ENCODE measurements around the gene MT1F.
"Not testable (repeated sequence)": the region's sequence is repeated elsewhere in the genome, so short reads cannot be mapped to it uniquely, and the experiment has no call there.

The MT1F gene

DNA sequence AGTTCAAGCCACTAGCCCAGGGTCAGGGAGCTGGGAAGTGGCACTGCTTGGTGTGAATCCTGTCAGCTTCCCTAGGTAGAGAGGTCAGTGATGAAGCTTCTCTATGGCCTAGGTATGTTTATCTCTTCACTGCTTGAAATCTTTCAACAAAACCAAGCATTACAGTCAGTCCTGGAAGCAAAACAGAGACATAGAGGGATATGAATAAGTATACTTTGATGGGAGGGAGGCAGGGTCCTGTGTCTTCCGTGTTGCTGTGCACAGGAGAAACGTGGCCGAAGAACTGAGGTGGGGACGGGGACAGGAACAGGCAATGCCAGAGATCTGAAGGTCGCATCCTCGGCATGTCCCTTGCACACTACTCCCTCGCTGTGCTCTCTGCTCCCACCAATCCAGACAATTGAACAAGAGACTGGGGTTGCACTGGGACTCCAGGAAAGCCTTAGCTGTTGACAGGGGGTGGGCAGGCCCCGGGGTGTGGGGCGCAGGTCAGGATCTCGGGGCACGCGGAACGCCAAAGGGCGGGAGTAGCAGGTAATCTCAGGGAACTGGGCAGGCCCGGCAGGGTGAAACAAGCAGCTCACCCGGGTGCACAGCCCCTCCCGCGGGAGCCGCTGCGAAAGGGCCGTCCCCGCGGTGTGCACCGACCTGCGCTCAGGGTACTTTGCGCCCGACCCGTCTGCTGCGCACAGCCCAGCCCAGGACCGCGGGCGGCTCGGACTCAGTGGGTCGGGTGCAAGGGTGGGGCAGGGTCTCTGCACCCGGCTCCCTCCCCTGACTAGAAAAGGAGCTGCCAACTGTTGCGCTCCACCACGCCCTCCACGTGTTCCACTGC is 11.5 kb downstream of the MT1F start, which contains the start of gene MT1H:
TSS of gene MT1H (plus strand) at position 810 of the 835 bp plus-strand sequence. CDS start 71 bp downstream, outside the sequence.
- TF ChIP-seq TAF1 (IDR thresholded peaks at IDR 0.05; ENCODE audit: borderline replicate concordance, low read depth, low read length) = no peak
- TF ChIP-seq POLR2A (IDR thresholded peaks at IDR 0.05; ENCODE audit: low read depth, low read length) = no peak
- TF ChIP-seq POLR2AphosphoS5 (IDR thresholded peaks at IDR 0.05; ENCODE audit: low read depth, low read length) = no peak
- FAIRE-seq (no peak), DNase-seq (ENCODE audit: insufficient read length) (no peak)

- FAIRE-seq (no peak), DNase-seq (ENCODE audit: insufficient read length) (no peak)
- TF ChIP-seq POLR2A (IDR thresholded peaks at IDR 0.05; ENCODE audit: low read depth, low read length) = no peak
- no peak for TF ChIP-seq POLR2AphosphoS5 (IDR thresholded peaks at IDR 0.05; ENCODE audit: low read depth, low read length)
Measured at GRCh38 chr16:56669840-56670619, 12.3 kb downstream of the MT1F start.

DNA sequence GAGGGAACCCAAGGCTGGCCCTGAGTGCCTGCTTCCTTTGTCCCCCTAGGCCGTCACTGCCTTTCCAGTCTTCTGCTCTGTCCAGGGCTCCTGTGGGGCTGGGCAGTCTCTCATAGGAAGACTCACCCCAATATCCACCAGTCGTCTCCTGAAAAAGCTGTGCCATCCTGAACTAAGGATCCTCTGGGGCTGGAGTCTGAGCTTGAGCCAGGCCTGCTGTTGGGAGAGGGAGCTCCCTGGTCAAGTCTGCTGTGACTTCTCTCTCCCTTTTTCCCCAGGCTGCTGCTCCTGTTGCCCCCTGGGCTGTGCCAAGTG is 12.8 kb downstream of the MT1F start:
- FAIRE-seq (no peak), DNase-seq (ENCODE audit: insufficient read length) (no peak)
- TF ChIP-seq POLR2A (IDR thresholded peaks at IDR 0.05; ENCODE audit: low read depth, low read length) (no peak), TAF1 (IDR thresholded peaks at IDR 0.05; ENCODE audit: borderline replicate concordance, low read depth, low read length) (no peak), POLR2AphosphoS5 (IDR thresholded peaks at IDR 0.05; ENCODE audit: low read depth, low read length) (no peak)

DNA sequence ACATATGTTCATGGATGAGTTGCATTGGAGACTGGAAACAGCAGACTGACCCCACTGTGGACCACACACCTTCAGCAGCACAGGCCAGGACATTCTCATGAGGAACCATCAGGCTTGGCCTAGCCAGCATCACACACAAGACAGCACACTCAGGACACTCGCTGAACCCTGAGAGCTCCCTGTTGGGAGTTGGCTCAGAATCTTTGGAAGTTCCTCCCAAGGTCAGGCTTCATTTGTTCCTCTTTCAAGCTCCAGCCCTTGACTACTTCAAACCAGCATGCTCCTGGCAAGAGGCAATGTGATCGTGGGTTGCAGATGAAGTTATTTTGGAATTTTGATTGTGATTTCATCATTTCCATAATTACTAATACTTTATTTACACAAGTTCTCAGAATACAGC is 13.9 kb downstream of the MT1F start:
- DNase-seq (ENCODE audit: insufficient read length); FAIRE-seq: not testable (repeated sequence)

DNA sequence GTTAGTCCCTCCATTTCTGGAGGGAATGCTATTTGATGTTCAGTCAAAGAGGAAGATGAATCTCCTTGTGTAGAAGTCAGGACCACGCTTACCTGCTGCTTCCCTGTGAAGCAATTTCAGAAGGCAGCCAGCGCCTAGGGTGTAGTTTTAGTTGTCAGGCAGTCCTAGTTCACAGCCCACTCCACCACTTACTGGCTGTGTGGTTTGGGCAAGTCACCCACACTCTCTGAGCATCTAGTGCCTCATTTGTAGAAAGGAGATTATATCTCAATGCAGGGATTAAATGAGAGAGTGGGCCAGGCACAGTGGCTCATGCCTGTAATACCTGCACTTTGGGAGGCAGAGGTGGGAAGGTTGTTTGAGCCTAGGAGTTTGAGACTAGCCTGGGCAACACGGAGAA is 14.4 kb downstream of the MT1F start:
- FAIRE-seq; DNase-seq (ENCODE audit: insufficient read length): not testable (repeated sequence)

- DNase-seq (ENCODE audit: insufficient read length) = no peak
- TF ChIP-seq POLR2A (IDR thresholded peaks at IDR 0.05; ENCODE audit: low read depth, low read length) (no peak), POLR2AphosphoS5 (IDR thresholded peaks at IDR 0.05; ENCODE audit: low read depth, low read length) (no peak), TAF1 (IDR thresholded peaks at IDR 0.05; ENCODE audit: borderline replicate concordance, low read depth, low read length) (no peak)
- no peak for FAIRE-seq
Measured at GRCh38 chr16:56672761-56673536, 15.2 kb downstream of the MT1F start.

GRCh38 chr16:56673921-56674320 is 16.2 kb downstream of the MT1F start:
- DNase-seq (ENCODE audit: insufficient read length) = no peak
- no peak for FAIRE-seq
- no peak for TF ChIP-seq TAF1 (IDR thresholded peaks at IDR 0.05; ENCODE audit: borderline replicate concordance, low read depth, low read length)
- no peak for TF ChIP-seq POLR2AphosphoS5 (IDR thresholded peaks at IDR 0.05; ENCODE audit: low read depth, low read length)
- TF ChIP-seq POLR2A (IDR thresholded peaks at IDR 0.05; ENCODE audit: low read depth, low read length) = no peak

GRCh38 chr16:56674570-56674969 is 16.8 kb downstream of the MT1F start:
- not testable (repeated sequence) for FAIRE-seq; DNase-seq (ENCODE audit: insufficient read length)

GRCh38 chr16:56675685-56676210 is 18.0 kb downstream of the MT1F start:
- no peak for DNase-seq (ENCODE audit: insufficient read length)
- no peak for FAIRE-seq
- TF ChIP-seq TAF1 (IDR thresholded peaks at IDR 0.05; ENCODE audit: borderline replicate concordance, low read depth, low read length) (no peak), POLR2AphosphoS5 (IDR thresholded peaks at IDR 0.05; ENCODE audit: low read depth, low read length) (no peak), POLR2A (IDR thresholded peaks at IDR 0.05; ENCODE audit: low read depth, low read length) (no peak)

GRCh38 chr16:56677474-56677873 is 19.7 kb downstream of the MT1F start:
- FAIRE-seq (no peak), DNase-seq (ENCODE audit: insufficient read length) (no peak)
- TF ChIP-seq POLR2A (IDR thresholded peaks at IDR 0.05; ENCODE audit: low read depth, low read length) = no peak
- TF ChIP-seq TAF1 (IDR thresholded peaks at IDR 0.05; ENCODE audit: borderline replicate concordance, low read depth, low read length) = no peak
- no peak for TF ChIP-seq POLR2AphosphoS5 (IDR thresholded peaks at IDR 0.05; ENCODE audit: low read depth, low read length)

DNA sequence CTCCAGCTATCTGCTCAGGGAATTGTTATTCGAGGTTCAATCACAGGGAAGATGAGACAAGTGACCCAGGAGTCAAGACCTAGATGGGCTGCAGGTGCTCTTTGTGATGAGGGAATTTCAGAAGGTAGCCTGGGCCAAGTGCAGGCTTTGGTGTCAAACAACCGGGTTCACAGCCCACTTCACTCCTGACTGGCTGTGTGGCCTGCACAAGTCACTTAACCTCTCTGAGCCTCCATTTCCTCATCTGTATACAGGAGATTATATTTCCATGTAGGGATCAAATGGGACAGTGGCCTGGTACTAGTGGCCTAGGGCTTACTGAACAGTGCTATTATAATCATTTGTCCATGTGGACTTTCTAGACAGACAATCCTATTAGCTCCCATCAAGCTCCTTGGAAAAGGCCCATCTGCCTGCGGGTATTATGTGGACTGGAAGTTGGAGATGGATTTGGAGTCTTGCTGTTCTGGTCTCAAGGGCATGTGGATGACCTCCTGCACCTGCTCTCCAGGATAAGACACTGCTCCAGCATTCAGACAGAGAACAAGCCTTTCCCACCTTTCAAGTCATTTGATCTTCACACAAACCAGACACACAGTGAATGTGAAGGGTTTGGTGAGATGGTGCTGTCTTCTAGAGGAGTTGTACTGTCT is 21.4 kb downstream of the MT1F start:
- TF ChIP-seq POLR2AphosphoS5 (IDR thresholded peaks at IDR 0.05; ENCODE audit: low read depth, low read length) = no peak
- no peak for TF ChIP-seq POLR2A (IDR thresholded peaks at IDR 0.05; ENCODE audit: low read depth, low read length)
- TF ChIP-seq TAF1 (IDR thresholded peaks at IDR 0.05; ENCODE audit: borderline replicate concordance, low read depth, low read length) = no peak
- FAIRE-seq (no peak), DNase-seq (ENCODE audit: insufficient read length) (no peak)
